Fibroblast of skin of left quadriceps (primary cell): Measurements from ENCODE around the gene MAP2K4.

ENCODE experiments used
- DNase-seq, 2 experiments: peaks; one replicate each; pipeline ENCODE4 v3.0.0-alpha.2; 2013; ENCODE audit warnings: low read depth in 2 of 2

MAP2K4 gene

DNA sequence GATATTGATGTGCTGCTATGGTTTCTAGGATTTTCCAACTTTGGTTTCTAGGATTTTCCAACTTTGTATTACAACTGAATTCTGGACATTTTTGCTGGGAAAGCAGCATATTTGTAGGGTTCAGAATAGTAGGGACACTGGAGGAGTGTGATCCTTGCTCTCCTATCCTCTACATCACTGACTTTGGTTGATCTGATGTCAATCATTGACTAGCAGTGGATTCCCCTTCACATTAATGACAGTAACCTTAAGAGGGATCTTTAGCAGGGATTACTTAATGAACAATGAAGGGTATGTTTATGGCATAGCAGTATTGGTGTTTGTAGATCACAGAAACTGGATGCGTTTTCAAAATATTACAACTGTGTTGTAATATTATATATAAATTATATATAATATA, 67.4 kb downstream of the MAP2K4 start:
- no peak for DNase-seq

DNA sequence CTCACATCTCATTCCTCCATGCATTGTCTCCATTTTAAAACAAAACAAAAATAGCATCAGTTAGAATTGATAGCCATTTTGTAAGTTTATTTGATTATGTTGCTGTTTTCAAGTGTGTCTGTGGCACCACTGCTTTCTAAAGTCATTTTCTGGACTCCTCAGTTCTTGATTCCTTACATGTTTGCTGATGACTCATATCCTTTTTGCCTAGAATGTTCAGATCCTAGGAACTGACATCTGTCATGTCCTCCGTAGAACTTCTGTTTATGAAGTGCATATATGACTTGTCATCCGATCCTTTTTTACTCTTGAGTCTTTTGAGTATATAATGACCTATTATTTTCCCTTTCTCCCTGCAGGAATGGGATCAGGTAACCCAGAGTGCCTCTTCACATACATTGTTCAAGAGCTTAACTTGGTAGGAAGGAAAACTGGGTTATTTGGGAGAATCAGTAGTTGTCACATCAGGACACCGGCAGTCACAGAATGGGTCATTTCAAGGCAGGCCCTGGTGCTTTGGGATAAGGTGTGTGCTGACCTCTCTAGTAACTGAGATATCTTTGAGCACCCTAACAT, 69.2 kb downstream of the MAP2K4 start:
- DNase-seq: peak; percentile 23 to 25

DNA sequence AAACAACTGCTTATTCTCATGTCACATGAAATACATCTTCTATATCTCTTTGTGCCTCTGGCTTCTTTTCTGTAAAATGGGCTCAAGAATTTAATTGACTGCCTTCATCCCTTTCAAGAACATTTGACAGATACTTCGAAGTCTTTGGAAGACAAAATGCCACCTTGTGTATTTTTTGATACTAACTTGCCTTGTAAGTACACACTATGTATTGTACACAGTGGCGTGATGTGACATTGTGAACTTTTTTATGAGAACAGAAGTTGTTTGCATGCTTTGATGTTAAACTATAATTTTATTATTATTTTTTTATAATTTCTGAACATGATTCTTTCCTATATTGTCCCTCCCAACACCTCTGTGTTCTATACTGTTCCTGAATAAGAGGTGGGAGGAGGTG, 73.7 kb downstream of the MAP2K4 start:
- DNase-seq: no peak

DNA sequence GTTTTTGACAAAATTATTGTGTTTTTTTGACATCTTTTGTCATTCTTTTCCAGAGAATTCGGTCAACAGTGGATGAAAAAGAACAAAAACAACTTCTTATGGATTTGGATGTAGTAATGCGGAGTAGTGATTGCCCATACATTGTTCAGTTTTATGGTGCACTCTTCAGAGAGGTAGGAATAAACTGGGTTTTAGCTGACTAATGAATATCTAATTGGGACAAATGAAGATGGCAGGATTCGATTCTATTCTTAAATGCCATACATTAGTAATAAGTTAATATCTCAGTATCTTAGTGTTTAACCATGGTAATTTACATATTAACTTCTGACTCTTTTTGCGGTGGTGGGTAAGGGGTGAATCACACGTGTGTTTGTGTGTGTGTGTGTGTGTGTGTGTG, 74.8 kb downstream of the MAP2K4 start:
- no peak for DNase-seq

DNA sequence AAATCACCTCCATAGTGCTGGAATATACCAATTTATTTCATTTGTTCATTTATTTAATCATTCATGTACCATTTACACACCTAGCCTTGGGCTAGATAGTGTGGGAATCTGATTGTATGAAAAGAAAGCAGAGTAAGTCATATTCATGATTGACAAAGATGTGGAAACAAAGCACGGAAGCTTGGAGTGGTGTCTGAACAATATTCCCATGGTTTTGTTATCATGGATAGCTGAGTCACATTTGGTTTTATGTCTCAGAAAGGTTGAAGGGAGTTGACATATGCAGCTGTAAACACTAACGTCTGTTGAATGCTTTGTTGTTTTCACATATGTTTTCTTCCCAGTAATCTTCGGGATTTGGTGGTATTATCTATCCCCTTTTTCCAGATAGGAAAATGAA, 76.6 kb downstream of the MAP2K4 start:
- DNase-seq: no peak

DNA sequence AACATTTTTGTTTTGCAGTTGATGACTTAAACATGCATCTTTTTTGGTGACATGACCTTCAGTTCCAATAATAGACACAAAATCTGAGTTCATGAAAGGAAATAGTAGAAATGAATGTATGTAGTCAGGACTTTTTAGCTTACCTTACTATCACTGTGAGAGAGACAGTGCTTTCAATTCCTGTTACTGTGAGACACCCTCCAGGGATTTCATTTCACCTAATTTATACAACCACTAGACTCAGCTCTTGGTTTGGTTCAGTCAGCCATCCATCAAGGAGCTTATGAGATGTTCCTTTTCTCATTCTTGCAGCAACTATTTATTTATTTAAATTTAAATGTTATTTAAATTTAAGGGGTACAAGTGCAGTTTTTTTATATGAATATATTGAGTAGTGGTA, 77.9 kb downstream of the MAP2K4 start:
- no peak for DNase-seq

DNA sequence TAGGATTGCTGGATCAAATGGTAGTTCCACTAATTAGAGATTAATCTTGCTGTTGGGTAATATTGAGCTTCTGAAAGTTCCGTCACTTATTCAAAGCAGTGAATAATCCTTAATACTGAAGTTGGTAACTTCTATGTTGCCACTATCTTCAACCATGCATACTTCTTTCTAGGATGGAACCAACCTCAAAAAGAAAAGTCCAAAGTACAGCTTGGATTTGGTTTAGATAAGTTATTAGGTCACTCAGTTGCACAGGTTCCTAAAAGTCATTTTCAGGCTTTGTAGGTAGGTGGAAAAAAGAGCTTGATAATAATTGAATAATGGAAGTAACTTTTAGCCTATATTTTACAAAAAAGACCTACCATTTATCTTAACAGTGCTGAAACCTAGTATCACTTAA, 78.7 kb downstream of the MAP2K4 start:
- no peak for DNase-seq

DNA sequence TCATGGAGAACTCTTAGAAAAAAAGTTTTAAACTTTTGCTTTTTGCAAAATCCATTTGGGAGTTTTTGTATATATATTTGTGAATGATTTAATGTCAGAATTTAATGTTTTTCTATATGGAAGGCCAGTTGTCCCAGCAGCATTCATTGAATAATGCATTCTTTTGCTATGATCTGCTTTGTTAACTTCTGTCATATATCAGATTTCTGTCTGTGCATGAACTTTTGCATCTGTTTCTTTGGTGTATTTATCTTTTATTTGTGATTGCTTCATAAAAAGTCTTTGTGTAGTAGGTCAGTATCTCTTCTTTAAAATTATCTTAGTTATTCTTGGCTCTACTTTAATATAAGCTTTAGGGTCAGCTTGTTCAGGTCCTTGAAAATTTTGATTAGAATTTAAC, 84.2 kb downstream of the MAP2K4 start:
- DNase-seq: no peak

DNA sequence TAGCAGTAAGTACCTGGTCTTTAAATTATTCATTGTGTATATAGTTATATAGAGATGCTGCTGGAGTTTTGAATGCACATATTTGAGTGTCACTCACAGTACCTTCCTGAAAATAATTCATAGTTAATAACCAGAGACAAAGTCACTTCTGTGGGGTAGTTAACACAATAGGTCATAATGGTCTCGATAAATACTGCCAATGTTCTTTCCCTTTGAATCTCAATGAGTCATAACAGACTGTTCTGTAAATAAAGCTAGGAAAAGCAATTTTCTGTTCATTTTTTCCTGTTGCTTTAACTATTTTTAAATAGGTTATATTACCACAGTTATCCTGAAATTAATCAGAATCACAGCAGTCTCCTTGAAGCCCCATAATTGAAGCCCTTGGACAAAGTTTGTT, 87.2 kb downstream of the MAP2K4 start:
- DNase-seq: no peak

DNA sequence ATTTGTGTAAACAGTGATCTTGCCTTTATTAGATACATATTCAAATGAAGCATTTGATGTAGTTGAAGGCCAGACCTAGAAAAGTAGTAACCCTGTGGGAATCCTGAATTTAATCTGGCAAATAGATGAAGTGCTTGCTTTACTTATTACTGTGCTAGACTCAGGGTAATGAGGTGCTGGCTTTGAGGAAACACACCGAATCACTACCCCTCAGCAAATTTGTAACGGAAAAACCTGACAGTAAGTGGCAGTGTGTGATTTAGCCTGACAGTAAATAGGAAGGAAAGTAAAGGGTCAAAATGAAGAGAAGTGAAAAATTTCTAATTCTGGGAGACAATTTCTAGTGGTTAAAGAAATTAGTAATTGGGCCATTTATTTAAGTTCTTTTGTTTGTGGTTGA, 90.2 kb downstream of the MAP2K4 start:
- DNase-seq: no peak

DNA sequence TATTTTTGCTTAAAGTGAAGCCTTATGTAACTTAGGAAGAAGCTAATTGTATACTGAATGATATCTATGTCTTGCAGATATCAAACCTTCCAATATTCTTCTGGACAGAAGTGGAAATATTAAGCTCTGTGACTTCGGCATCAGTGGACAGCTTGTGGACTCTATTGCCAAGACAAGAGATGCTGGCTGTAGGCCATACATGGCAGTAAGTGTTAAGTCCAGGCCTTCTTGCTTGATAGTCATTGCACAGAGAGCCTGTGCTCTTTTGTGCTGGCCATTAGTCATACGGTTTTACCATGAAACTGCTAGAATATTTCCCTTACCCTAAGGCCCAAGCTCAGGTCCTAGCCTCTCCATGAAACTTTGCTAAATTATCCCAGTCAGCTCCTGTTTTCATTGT, 92.5 kb downstream of the MAP2K4 start:
- DNase-seq: no peak

DNA sequence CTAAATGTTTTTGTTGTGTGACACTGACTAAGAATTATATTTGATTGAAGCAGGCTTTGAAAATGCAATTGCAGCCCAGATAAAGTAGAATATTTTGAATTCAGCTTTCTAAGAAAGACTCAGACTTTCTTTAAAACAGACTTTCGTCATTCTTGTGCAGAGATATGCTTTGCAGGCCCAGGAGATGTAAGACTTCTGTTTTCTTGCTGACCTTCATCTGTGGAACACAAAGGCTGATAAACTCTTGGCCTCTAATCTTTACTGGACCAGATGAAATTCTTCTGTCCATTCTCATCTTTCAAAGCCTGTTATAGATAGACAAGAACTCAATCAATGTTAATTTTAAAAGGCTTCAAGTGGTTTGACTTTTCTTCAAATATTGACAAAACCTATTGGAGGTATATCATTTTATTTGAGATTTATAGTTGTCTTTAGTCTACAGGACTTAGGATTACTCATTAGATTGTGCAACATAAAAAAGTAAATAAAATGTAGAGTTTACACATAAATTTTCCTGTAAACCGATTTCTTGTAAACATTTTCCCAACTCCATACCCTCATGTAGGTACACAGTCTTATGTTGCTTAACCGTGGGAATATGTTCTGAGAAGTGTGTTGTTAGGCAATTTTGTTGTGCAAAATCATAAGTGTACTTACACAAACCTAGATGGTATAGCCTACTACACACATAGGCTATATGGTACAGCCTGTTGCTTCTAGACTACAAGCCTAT, 94.2 kb downstream of the MAP2K4 start:
- DNase-seq: no peak

DNA sequence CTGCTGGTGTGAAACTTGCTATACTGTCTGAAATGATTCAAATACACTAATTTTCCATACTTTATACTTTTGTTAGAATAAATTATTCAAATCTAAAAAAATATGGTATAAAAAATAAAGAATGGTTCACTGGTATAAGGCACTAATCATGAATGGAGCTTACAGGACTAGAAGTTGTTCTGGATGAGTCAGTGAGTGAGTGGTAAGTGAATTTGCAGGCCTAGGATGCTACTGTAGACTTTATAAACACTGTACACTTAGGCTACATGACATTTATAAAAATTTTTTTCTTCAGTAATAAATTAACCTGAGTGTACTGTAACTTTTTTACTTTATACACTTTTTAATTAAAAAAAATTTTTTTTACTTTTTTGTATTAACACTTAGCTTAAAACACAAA, 95.5 kb downstream of the MAP2K4 start:
- no peak for DNase-seq

DNA sequence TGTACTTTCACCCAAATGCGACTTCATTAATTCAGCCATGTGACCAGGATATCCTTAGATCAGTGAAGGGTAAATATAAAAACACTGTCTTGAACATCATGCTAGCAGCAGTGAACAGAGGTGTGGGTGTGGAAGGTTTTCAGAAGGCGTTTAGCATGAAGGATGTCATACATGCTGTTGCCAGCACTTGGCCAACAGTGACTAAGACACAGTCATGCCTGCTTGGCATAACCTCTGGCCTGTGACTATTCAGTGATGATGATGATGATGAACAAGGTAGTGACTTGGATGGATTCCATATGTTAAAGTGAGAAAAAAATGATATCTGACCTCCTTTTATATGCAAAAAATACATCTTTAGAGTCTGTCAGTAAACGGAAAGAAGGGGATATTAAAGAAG, 97.9 kb downstream of the MAP2K4 start:
- no peak for DNase-seq

DNA sequence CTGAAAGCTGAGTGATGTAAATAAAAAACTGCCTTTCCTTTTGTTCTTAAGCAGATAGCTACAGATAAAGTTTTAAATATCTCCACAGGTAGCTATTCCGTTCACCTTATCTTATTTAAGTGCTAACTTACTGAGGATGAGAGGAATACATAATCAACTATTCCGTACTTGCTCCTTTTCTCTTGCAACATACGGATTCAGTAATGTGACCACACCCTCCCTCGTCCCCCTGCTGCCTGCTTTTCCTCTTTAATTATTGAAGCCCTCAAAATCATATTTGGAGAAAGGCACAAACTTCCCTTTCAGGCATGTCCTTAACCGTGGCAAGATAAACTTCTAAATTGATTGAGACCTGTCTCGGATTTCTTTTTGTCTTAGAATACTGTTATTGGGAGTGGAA, 101.4 kb downstream of the MAP2K4 start:
- DNase-seq: no peak

DNA sequence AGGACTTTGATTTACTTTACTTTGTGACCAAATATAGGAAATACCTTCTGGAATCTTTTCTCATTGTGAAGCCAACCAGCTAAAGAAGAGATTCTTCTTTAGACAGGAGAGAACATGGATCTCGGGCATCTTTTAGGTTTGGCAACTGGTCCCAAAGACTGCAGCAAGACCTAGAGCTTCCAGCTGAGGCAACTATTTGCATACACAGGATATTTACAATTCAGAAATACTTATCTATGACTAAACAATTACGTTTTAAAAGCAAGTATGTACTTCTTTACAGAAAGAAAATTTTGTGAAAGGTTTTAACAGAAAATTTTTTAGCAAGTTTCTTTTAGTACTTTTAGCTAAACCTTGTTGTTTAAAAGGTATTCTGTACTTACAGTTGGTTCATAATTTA, 106.5 kb downstream of the MAP2K4 start:
- no peak for DNase-seq

DNA sequence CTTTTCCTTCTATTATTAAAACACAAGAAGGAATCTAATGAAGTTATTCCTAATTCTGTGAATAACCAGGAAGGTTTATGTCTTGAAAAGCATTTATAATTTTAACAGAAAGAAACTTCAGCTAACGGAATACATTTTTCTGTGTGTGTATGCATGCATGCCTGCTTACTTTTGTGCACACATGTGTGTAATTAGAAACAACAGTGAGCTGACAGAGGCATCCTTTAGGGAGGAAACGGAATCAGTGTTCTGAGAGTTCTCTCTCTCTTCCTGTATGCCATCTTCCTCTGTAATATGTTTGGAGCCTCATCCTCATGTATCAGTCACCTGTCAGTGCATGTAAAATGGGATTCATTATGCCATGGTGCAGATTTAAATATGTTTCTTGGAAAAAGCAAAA, 107.0 kb downstream of the MAP2K4 start:
- no peak for DNase-seq

DNA sequence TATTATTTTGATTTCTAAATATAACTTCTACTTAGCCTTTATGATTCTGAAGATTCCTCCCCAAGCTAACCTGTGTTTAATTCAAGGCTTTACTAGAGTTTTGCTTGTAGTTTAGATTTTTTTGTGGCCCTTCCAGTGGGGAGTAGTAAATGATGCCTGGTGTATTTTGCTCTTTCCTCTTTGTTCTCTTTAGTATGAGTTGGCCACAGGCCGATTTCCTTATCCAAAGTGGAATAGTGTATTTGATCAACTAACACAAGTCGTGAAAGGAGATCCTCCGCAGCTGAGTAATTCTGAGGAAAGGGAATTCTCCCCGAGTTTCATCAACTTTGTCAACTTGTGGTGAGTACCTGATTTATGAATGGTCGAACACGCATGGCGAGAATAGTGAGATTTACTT, 108.3 kb downstream of the MAP2K4 start:
- no peak for DNase-seq

DNA sequence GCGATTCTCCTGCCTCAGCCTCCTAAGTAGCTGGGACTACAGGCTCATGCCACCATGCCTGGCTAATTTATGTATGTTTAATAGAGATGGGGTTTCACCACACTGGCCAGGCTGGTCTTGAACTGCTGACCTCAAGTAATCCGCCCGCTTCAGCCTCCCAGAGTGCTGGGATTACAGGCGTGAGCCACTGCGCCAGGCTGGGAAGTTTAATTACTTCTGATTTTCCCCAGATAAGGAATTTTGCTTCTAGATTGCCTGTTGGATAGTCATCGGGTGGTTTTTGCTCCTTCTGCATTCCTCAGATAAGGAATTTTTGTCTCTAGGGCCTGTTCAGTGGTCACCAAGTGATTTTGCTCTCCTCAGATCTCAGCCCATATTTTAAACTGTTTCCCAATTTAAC, 112.5 kb downstream of the MAP2K4 start:
- DNase-seq: peak; percentile 12 to 25

DNA sequence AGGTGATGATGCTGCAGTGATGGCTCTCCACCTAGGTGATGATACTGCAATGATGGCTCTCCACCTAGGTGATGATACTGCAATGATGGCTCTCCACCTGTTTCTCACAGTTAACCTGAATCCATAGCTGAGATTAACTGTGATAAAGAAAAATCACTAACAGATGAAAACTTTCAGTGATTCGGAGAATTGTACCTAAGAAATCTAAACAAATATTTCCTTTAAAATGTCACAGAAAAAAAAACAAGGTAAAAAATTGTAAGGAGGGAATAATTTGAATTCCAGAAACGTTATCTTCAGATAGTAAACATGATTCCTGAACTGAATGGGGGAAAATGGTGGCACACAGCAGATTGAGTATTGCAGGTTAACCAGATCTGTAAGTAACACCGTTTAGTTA, 113.4 kb downstream of the MAP2K4 start:
- DNase-seq: no peak

DNA sequence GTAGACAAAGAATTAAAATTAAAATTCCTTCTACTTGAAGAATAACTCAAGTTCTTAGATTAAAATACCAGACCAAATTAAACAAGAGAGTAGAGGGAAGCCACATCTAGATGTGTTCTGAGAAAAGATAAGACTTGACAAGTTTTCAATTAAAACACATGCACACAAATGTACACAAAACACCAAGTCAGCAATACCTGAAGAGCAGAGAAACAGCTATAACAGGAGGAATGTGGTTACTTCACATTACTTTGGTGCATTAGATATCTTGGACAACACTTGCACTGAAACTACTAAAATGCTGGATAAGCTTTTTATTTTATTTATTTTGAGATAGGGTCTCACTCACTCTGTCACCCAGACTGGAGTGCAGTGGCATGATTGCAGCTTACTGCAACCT, 113.9 kb downstream of the MAP2K4 start:
- DNase-seq: no peak

DNA sequence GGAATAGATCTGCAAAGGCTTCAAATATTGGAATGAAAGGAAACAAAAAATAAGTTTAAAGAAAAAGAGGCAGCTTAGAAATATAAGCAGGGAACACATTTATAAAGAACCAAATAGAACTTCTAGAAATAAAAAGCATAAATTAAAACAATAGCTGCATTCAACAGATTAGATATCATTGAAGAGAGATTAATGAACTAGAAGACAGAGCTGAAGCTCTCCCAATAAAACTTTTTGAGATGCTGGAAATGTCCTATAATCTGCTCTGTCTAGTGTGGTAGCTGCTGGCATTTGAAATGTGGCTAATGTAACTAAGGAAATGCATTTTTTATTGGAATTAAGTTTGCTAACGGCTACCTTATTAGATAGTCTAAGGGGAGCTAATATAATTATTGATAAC, 115.6 kb downstream of the MAP2K4 start:
- no peak for DNase-seq

DNA sequence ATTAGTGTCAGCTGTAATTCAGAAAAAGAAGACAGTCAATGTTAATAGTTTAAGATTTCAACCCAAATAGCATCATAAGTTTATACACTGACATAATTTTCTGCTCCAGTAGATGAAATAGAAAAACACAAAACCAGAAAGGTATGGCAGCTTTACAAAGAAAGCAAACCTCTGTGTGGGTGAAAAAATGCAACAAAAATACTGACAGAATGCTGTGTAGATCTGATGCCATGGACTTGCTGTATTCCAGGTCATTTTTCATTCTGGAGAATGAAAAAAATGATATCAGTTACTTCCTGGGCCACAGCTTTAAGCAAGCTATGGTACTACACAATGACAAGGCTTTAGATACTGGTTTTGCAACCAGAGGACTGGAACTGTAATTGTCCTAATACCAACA, 116.0 kb downstream of the MAP2K4 start:
- no peak for DNase-seq

DNA sequence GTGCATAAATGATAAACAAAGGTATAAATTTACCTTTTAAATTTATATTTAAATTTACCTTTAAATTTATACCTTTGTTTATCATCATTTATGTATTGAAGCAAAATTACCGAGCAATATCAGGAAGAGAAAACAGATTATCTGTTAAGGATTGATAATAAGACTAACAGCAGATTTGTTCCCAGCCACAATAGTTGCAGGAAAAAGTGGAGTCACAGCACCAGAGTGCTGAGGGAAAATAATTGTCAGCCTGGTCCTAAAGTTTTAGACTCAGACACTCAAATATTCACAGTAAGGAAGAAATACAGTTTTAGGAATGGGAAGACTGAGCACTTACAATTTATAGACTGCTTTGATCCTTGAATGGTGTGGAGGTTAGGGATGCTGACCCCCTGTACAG, 117.2 kb downstream of the MAP2K4 start:
- DNase-seq: no peak
